ENCODE results near the gene RGS6.

The RGS6 gene

DNA sequence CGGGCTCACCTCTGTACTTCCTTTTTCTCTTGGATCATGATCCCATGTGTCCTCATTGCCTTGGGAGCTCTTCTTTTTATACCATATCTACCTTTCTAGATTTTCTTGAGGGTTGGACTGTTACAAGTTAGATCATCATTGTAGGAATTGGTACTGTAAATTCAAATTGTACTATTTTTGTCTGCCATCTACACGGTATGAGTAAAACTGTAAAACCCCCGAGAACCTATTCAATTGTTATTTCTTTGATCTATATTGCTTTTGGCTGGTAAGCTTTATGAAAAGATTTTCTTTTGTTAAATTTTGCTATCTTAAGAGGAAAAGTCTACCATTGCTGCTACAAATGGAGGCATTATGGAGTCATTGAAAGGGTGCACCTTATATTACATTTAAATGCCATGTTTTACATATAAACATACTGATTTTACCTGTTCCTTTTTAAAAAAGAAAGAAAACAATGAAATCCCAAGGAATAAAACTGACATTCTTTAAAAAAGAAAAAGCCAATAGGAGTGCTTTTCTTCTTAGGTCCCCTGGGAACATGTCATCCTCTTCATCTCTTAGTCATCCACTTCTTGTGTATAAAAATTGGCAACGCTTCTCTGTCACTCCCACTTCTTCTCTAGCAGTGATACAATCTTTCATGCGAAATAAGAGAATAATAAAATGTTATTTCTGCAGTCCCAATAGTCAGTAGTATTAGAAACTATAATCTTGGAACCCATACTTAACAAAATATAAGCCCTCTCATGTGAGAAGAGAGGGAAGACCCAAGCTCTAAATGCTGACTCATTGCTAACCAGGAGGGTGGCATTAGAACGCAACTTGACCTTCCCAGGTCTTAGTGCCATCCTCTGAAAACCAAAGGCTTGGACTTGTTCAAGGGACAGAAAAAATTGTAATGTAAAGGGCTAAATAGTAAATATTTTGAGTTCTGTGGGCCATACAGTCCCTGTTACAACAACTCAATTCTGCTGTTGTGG lies 20.4 kb downstream of the RGS6 start:
- no peak for DNase-seq

DNA sequence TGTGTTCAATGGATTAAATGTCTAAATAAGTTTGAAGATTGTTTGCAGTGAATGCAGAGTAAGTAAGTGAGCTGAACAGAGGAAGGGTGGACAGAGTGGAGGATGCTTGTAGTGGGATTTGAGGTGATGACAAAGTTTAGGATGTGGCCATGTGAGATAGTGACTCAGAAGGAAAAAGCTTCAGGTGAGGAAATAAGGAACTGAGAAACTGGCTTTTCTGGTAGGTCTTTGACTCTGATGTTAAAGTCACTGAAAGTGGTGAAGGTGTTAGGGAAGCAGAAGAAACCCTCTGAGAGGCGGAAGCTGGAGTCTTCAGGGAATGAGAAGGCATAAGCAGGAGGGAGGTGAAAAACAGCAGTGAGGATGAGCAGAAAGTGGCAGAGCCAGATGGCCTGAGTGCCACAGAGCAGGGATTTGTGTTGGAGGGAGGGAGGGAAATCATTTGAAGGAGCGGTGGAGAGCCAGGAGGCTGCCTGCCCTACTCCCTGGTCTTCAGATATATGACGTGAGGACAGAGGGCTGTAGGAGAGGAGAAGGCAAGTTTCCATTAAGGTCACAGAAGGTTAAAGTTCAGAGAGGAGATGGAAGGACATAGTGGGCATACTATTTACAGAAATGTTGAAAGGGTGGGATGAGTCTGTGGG lies 24.8 kb downstream of the RGS6 start:
- DNase-seq = no peak

DNA sequence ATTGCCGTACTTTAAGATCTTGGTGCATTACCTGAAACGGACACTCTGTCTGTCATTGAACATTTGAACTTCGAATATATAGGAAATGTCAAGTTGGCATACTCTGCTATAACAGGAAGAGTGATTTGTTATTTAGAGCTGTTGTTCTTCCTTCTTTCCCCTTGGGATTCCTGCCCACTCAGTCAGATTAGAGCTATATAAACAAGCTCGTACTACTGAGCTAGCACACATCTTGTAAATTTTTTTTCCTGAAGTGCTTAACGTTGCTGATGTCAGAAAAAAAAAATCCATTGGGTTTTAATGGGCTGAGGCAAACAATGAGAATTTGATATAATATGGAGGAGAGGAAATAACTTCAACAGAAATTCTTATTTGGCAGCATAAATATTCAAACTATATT lies 26.8 kb downstream of the RGS6 start:
- no peak for DNase-seq

DNA sequence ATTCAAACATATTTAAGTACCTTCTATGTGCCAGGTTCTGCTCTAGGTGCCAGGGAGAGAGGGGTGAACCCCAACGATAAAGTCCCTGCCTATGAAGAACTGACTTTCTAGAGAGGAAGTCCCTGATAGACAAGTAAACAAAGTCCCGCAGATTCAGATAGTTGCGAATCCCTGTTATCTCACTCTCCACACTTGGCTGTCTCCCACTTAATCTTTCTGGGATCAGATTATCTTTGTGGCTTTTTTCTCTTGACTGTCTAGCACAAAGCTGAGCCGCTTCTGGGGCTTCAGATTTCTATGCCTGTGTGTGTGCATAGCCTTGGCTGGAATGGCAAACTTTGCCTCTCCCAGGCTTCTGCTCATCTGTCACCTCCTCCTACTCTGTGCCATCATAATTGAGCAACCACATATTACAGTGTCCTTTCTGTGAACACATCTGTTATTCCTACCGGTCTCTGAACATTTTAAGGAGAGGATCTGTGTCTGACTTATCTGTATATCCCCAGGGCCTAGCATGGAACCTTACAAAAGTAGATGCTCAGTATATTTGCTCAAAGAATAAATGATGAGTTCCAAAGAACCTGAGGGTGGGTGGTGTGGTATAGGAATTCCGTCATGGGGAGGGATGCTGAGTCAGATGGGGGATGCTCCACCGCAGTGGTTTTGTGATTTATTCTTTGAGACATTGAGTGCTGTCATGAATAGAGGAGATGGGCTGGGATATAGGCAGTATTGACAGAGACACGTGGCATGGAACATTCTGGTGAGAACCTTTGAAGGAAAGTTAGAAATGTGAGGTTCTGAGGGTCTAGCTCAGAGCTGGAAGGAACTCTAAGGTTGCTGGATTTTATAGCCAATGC lies 28.5 kb downstream of the RGS6 start:
- no peak for DNase-seq

DNA sequence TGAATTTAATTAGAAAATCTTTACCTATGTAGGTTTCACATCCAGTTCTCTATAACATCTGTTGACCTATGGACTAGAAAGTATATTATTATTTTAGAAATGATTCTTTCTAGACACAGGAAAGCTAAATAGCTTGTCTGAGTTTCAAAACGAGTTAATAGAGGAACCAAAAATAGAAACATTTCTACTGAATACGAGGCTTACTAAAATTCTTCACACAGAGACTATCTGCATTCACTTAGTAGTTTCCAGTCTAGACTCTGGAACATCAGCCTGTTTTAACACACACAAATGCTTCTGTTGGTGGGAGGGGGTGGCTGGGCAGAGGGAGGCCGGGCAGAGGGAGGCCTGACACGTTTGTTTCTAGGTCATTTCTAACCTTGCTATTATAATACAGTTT lies 29.7 kb downstream of the RGS6 start:
- no peak for DNase-seq

DNA sequence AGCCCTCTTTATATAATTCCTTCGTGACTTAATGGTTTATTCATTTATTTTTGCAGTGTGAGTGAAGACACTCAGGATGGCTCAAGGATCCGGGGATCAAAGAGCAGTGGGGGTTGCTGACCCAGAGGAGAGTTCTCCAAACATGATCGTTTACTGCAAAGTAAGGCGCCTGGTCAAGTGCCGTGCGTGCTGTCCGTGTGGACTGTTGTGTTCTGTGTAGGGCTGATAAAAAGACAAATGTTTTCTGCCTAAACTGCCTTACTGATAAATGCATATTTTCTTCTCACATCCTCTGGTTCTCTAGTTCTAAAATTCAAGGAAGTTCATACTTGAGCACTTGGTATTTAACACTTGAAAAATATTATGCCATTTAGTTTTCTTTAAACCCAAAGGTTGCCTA lies 32.5 kb downstream of the RGS6 start:
- DNase-seq = no peak

DNA sequence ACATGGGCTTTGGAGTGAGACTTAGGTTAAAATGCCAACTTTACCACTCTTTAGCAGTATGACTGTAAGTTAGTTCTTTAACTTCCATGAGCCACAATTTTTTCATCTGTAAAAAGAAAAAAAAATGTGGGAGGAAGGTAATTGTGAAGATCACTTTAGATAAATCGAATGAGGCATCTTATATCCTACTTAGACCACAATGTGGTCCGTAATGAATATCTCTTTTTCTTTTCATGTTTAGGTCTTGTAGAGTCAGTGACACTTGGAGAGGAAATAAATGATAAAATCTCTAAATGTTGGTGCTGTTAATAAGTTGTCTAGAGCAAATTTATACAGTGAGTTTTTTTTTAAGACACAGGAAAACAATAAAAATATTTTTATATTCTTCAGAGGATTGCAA lies 34.3 kb downstream of the RGS6 start:
- DNase-seq = no peak

DNA sequence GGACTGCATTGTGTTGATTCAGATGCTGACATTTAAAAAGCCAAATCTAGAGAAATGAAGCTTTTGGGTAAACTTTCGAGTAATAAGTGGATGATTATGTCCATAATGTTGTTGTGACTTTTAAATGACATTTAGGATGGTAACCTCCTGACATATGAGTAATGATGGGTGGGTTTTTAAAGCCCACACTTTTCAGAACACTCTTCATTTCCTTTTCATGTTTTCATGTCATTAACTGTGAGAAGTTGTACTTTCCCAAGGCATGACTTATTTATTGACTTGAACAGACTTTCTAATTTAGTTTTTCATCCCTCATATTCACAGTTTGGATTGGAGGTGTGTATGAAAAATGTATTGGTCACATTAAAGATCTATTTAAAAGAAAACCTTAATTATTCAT lies 35.5 kb downstream of the RGS6 start:
- DNase-seq = no peak

DNA sequence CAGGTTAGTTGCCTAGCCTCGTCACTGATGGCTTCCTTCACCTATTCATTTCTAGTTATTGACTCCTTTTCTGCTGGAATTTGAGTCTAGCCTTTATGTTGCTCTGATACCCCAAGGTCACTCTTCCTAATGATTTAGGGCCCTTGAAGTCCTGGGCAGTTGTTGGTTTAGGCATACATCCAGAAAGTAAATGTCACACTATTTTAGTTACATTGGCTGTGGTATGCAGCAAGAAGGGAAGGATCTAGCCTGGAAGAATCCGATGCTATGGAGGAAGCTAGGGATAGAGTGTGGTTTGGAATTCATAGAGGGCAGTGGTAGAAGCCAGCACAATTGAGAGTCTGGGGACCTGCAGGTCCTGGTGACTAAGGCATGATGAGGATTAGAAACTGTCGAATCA lies 38.0 kb downstream of the RGS6 start:
- no peak for DNase-seq

DNA sequence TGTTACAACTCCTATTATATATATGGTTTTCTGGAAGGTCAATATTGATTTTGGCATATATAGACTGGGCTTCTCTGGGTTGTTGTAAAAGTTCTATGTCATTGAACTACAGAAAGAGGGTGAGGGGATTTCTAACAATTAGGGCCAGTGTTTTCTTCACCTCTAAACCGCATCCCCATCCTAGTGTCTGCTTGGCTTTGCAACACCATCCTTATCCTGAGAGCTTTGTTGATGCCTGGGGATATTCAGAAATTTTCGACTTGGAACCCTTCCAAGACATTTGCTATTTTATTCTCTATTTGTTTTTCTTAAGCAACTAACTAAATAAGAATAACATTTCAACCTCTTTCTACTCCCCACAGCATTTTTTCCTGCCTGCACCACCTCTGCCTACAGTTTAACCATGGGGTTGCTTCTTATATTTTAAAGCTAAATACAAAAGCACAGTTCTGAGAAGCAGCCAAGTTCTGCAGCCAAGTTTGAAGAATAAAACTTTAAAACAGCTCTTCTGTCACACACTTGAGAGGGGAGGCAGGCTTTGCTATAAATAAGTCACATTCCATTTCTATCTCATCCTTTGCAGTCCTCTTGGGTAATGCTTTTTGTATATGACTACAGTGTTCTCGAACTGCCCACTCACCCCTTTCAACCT lies 53.4 kb downstream of the RGS6 start:
- DNase-seq = no peak

DNA sequence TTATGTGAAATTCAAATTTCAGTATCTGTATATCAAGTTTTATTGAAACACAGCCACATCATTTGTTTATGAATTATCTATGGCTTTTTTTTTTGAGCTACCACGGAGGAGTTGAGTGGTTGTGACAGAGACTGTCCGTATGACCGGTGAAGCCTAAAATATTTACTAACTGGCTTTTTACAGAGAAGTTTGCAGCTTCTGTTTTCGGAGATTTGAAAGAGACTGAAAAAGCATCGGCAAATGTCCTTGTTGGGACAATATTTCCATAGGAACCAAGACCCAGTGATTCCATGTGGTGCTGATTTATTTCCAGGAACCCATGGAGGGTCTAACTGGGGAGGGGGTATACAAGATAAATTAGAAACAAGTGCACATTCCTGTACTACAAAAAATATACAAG lies 56.2 kb downstream of the RGS6 start:
- DNase-seq = no peak

DNA sequence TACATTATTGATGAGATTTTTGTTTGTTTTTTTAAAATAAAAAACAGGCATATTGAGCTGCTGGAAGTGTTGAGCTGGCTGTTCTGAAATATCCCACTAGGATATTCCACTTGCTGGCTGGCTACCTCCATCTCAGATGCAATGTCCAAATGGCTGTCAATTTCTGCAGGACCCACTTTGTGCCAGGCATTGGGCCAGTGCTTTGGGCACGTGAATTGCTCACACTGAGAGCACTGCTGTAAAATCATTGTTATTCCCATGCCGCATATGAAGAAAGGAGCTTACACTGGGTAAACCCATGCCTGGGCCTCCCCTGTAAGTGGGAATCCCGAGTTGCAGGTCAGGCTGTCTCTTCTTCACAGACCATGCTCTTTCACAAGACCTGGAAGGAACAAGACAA lies 56.7 kb downstream of the RGS6 start:
- no peak for DNase-seq

DNA sequence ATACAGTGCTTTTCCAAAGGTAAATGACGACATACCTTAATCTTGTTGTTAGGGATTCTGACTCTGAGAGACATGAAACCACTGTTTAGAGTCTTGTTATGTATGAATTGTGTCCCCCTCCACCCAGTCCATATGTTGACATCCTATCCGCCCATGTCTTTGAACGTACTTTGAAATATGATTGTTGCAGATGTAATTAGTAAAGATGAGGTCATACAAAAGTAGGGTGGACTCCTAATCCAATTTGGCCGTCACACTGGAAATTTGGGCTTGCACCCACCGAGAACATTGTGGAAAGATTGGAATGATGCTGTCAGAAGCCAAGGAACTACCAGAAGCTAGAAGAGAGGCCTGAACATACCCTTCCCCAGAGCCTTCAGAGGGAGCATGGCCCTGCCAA lies 62.2 kb downstream of the RGS6 start:
- DNase-seq = no peak

DNA sequence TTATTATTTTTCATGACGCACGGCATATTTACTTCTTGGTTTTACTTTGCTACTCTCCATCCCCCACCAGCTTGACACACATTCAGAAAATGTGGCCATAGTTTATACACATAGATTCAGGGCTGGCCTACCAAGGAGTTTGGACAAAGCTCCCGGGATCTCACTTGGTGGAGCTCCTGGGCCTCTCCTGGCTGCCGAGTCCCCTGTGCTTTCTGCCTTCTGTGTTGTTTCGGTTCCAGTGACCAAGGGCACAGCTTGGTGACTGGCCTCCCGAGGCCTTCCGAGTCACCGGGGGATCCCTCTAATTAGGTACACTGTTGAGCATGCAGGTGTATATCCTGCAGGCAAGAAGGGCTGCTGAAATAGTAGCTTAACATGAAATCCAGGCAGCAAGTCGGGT lies 63.5 kb downstream of the RGS6 start:
- no peak for DNase-seq

DNA sequence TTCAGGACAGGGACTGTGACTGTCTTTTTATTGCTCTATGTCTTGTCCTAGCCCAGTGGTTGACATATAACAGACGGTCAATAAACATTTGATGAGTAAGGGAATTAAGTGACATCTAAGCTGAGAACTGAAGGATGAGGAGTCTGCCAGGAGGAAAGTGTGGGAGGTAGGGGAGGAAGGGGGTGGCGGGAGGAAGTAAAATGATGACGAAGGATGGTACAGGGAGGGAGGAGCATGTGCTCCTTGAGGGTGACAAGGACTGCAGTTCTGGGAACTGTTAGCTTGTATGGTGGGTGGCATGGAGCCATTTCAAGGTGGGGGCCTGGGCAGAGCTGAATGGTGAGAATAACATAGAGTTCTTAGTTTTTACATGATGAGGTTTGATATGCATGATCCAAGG lies 64.4 kb downstream of the RGS6 start:
- no peak for DNase-seq

DNA sequence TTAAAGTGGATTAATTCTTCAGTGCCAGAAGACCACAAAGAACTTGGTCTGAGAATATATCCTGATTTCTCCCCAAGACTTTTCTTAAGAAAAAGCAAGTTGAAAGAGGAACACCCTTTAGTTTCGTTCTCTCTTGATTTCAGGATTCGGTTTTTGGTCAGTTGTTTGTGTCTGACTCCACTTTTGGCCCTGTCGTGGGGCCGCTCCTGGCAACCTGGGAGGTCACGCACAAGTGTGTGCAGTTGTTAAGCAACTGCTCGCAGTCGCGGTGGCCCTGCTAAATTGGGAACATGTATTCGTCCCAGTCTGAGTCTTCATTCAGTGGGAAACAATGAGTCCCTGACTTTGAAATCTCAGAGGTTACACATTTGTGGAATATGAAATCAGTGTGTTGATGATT lies 68.7 kb downstream of the RGS6 start:
- DNase-seq = no peak

DNA sequence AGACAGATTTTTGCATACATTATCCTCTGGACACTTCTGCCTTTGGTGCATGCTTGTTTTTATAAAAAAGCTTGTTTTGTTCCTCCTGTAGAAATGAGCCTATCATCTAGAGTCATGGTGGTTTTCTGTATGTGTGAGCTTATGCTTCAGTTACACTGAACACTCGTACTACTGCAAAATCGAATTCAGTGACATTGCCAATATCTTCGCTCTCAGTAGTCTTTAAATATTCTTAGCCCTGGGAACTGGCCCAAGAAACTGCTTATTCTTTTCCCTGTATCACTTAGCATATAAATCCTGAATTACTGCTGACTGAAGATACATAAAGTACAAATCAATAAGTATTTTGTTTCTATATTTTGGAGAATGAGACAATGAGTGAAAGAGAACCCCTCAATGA lies 70.5 kb downstream of the RGS6 start:
- DNase-seq = no peak

DNA sequence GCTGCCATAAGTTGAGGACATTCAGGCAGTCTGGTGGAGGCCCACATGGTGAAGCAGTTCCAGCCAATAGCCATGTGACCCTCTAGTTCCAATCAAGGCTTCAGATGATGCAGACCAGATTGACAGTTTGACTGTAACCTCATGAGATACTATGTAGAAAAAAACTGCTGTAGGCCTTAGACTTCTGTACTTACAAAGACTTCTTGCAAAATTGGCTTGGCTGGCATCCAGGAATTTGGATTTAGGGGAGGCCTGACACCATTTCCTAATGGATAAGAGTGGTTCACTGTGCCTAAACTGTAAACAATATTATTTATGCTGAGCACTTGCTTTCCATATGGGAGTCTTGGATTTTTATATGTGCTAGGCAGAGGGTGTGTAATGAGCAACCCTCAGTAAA lies 76.4 kb downstream of the RGS6 start:
- no peak for DNase-seq

DNA sequence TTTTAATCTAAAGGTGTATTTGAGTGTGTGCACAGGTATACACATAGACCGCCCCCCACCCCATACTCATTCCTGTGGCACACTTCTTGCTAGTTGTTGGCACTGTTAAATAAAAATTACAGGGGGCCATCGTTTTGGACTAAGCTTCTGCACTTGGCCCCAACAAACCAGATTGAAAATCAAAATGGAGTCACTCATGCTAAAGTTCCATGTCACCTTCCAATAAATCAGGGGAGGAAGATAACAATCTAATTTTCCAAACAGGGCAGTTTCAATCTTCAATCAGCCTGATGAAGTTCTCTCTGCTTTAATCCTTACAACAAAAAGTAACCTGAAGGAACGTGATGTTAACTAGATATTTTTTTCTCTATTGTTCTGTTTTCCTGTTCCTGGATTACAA lies 78.2 kb downstream of the RGS6 start:
- no peak for DNase-seq

DNA sequence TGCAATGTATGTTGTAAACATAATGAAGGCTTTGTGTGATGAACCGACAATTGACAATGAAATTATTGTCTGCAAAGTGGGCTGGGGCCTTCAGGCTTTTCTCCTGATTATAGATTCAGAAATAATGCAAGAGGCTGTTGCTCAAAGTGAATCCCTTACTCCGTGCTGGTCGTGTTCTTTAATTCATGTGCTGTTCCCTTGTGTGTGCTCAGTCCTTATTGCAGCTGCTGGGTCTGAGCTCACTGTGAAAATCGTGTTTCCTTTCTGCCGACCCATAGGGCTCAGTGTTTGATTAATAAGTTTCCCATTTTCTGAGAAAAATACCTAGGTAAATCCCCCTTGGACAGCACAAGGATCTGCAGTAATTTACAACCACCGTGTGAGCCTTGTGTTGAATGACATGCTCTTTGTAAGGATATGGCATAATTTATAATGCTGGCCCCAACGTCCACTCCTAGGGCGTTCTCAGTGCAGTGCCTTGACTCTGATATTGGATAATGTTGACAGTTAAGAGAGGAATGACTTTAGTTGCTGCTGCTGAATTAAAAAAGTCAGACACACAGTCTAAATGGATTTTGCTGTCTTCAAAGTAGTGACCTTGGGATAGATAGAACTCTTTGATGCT lies 81.6 kb downstream of the RGS6 start:
- no peak for DNase-seq

DNA sequence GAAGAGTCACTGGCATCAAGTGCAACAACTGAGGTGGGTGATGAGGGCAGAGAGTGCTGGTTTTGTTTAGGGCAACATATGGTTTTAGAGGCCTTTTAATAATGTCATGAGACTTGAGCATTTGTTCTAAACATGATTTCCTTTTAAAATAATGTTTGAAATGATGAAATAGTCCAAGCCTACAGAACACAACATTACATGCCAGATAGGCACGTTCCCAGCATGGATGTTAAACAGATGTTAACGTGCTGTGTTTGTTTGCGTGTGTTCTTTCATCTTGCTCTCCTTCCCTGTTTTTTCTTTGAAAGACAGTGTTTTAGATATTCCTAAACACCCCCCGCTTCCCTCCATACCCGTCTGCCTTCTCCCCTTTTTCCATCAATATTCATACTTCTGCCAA lies 82.3 kb downstream of the RGS6 start:
- no peak for DNase-seq

DNA sequence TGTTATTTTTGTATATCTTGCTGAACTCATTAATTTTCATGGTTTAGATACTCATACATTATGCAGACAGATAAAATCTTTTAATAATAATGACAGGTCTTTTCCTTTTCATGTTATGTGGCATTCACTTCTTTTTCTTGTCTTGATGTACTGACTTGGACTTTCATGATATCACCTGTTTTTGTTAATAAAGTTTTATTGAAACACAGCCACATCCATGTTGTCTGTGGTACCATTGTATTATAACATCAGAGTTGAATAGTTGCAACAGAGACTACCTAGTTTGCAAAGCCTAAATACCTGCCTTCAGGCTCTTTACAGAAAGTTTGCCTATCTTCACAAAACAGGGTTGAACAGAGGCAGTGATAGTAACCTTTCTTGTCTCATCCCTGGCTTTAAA lies 85.1 kb downstream of the RGS6 start:
- DNase-seq = no peak

Measured in cerebellar nuclear complex (tissue), 1 donor.